Nucleus accumbens (tissue), 56 donors: ENCODE data around the gene TRIM23.
"Not testable (repeated sequence)": the region's sequence is repeated elsewhere in the genome, so short reads cannot be mapped to it uniquely, and the experiment has no call there.

Source experiments
- DNase-seq, 56 donors: peaks; one replicate each; lab custom pipeline; 2025; lab: John Stamatoyannopoulos, UW

Gene TRIM23

GRCh38 chr5:65624025-65624570 is at the start of gene TRIM23:
Gene TRIM23 (minus strand): TSS chr5:65624333. CDS start chr5:65624274, 59 bp downstream.
- peak; percentile 36 to 95 (median 89) for DNase-seq

- no peak for DNase-seq
Measured at GRCh38 chr5:65672796-65673195, 48.7 kb upstream of the TRIM23 start.

GRCh38 chr5:65668696-65669095 is 44.6 kb upstream of the TRIM23 start:
- no peak for DNase-seq

- DNase-seq: no peak
Measured at GRCh38 chr5:65663804-65664521, 39.8 kb upstream of the TRIM23 start.

GRCh38 chr5:65654713-65655112 is 30.6 kb upstream of the TRIM23 start:
- DNase-seq: no peak

- no peak for DNase-seq
Measured at GRCh38 chr5:65651144-65651543, 27.0 kb upstream of the TRIM23 start.

GRCh38 chr5:65647941-65648340 is 23.8 kb upstream of the TRIM23 start:
- no peak for DNase-seq

GRCh38 chr5:65646938-65647337 is 22.8 kb upstream of the TRIM23 start:
- no peak for DNase-seq

GRCh38 chr5:65640240-65640639 is 16.1 kb upstream of the TRIM23 start:
- no peak for DNase-seq

- no peak for DNase-seq
Measured at GRCh38 chr5:65630981-65631380, 6.8 kb upstream of the TRIM23 start.

- no peak for DNase-seq
Measured at GRCh38 chr5:65625743-65626142, 1.6 kb upstream of the TRIM23 start.

- DNase-seq: peak; percentile 16 to 95 (median 84)
Measured at GRCh38 chr5:65624571-65625555, 730 bp upstream of the TRIM23 start, which contains the start of the genes SHLD3 and TRAPPC13. Gene SHLD3 (plus strand): TSS chr5:65625027. CDS start chr5:65629588, 4,561 bp downstream. Gene TRAPPC13 (plus strand): TSS chr5:65625027. CDS start chr5:65625061, 34 bp downstream.

- no peak for DNase-seq
Measured at GRCh38 chr5:65623482-65623881, 651 bp downstream of the TRIM23 start.

- DNase-seq: not testable (repeated sequence)
Measured at GRCh38 chr5:65621961-65622360, 2.2 kb downstream of the TRIM23 start.

GRCh38 chr5:65620021-65620420 is 4.1 kb downstream of the TRIM23 start:
- DNase-seq: no peak

GRCh38 chr5:65612298-65612907 is 11.7 kb downstream of the TRIM23 start:
- DNase-seq: no peak

- no peak for DNase-seq
Measured at GRCh38 chr5:65611524-65611923, 12.6 kb downstream of the TRIM23 start.

GRCh38 chr5:65601761-65602160 is 22.4 kb downstream of the TRIM23 start:
- not testable (repeated sequence) for DNase-seq

GRCh38 chr5:65588694-65589093 is 35.4 kb downstream of the TRIM23 start:
- DNase-seq: no peak

GRCh38 chr5:65577141-65577540 is 47.0 kb downstream of the TRIM23 start:
- no peak for DNase-seq
